Psoas muscle (tissue), 8 donors: Measurements from ENCODE around the gene LTBP1. TPM values are rescaled to one million over a fixed set of nuclear protein-coding genes. Genes with fewer than 3 reads are reported as not detected.

Experiments
- ATAC-seq, 4 donors: fragments of 200-7000 bp; cut with Tn5 transposase; one replicate each; pipeline ENCODE4 v1.9.1; 2020; ENCODE audit warnings: moderate library complexity in 3 of 4, mild to moderate bottlenecking in 2 of 4
- DNase-seq, 2 donors: peaks; one replicate each; pipeline ENCODE4 v3.0.0-alpha.2; 2020
- H3K27ac ChIP-seq: fragments of 200-600 bp; one replicate; pipeline ENCODE4 v1.8.0; 2022
- H3K27me3 ChIP-seq, 3 donors: fragments of 200-600 bp in 1 of 3; one replicate each; pipeline versions ENCODE4 v1.6.1 to v1.8.0; 2013 to 2022; ENCODE audit warnings: low read length in 2 of 3, mild to moderate bottlenecking in 2 of 3, moderate library complexity in 1 of 3; ENCODE audit not compliant: insufficient read depth in 3 of 3
- H3K36me3 ChIP-seq, 2 donors: fragments of 200-600 bp in 1 of 2; one replicate each; pipeline versions ENCODE4 v1.6.1 to v1.8.0; 2013 to 2022; ENCODE audit warnings: low read depth in 1 of 2, mild to moderate bottlenecking in 1 of 2, moderate library complexity in 1 of 2; ENCODE audit not compliant: insufficient read depth in 1 of 2
- H3K4me1 ChIP-seq: fragments of 200-600 bp; one replicate; pipeline ENCODE4 v1.8.0; 2022
- H3K4me3 ChIP-seq: fragments of 200-600 bp; one replicate; pipeline ENCODE4 v1.8.0; 2022; ENCODE audit warnings: mild to moderate bottlenecking
- H3K9me3 ChIP-seq: fragments of 200-600 bp; one replicate; pipeline ENCODE4 v1.8.0; 2022
- WGBS, 3 donors: extraction: QIAGEN DNeasy Blood & Tissue Kit; methylation state at CpG; one replicate each; pipeline versions ENCODE4 v1.1.6 to v1.1.7; 2013; 5-methylcytosine and 5-hydroxymethylcytosine counted together
- intact Hi-C, 2 donors: fragments of 100-400 bp; cut with DNase I; formaldehyde crosslinking; loops; one replicate each; pipeline versions ENCODE4 v1.11.0 to v1.14.2; 2022
- polyA plus RNA-seq, 3 donors: library from polyadenylated mRNA; stranded (reverse); fragments of 200-250 nt; gene quantifications; one replicate each; pipeline ENCODE4 v1.2.3, GENCODE V29; 2013
- total RNA-seq, 4 donors: library from RNA; stranded (reverse); fragmentation: NEBNext Ultra II Directional in 2 of 4; extraction: Animal tissue kit (Norgen Biotek cat#: 25700) in 2 of 4; gene quantifications; one replicate each; pipeline versions ENCODE4 v1.2.1 to v1.2.4, GENCODE V29; 2021 to 2023
- TF ChIP-seq, protein P1 (sequence below): fragments of 200-600 bp; IDR thresholded peaks from one replicate; pipeline ENCODE4 v1.8.0; 2022; ENCODE audit warnings: antibody characterized with exemption
- donor health status: healthy with polysubstance abuse.
- donor health status: DM: no; HTN: no; CAD: no; lungs with moderate emphysema.
- donor health status: Bipolar disorder and iron deficiency.
- donor health status: healthy.
- donor health status: DM: yes; HTN: yes; CAD: no.
- donor health status: DM: no; HTN: no; CAD: no.
- donor health status: DM: no; HTN: no; CAD: no.
- donor health status: DM: yes; HTN: yes; CAD: no.

Gene LTBP1
- total and polyA plus RNA-seq, 7 donors: 5.9 to 26.8 (median 9.5) TPM

DNA sequence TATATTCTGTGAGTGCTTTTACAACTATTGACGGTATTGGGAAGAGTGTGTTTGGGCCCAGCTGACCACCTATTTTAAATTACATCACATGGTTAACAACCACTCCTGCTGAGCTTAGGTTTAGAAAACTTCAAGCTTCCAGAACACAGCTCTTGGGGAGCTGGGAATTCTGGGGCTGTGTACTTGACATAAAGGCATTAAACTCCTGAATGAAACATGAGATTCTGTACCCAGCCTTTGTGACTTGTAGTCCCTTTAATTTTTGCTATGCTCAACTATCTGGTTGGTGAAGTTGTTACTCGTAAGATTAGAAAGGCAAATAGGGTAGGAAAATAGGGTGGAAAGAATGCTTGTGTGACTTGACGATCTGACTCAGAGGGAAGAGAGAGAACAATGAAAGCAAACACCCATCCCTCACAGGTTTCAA is 66.9 kb downstream of the LTBP1 start:
- TF ChIP-seq, protein P1, sequence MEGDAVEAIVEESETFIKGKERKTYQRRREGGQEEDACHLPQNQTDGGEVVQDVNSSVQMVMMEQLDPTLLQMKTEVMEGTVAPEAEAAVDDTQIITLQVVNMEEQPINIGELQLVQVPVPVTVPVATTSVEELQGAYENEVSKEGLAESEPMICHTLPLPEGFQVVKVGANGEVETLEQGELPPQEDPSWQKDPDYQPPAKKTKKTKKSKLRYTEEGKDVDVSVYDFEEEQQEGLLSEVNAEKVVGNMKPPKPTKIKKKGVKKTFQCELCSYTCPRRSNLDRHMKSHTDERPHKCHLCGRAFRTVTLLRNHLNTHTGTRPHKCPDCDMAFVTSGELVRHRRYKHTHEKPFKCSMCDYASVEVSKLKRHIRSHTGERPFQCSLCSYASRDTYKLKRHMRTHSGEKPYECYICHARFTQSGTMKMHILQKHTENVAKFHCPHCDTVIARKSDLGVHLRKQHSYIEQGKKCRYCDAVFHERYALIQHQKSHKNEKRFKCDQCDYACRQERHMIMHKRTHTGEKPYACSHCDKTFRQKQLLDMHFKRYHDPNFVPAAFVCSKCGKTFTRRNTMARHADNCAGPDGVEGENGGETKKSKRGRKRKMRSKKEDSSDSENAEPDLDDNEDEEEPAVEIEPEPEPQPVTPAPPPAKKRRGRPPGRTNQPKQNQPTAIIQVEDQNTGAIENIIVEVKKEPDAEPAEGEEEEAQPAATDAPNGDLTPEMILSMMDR: no peak
- no peak for DNase-seq
- no peaks in the 10 kb centered on the region for H3K36me3 ChIP-seq
- peak overlapping the region; percentile 47 for H3K27ac ChIP-seq
- H3K4me3 ChIP-seq: no peak overlapping the region
- no peaks in the 10 kb centered on the region for H3K27me3 ChIP-seq
- peak in 1 of 4 donors; percentile 50 for ATAC-seq
- 47 to 74% (median 65%) methylated on average over 3 of the region's 3 CpGs for WGBS, 3 donors
- peaks cover 13% of the 10 kb centered on the region for H3K4me1 ChIP-seq
- no peaks in the 10 kb centered on the region for H3K9me3 ChIP-seq
- intact Hi-C loops: loop anchor here in 1 of 2 donors (5.0 kb wide), 1 partner anchor 66 kb away; the partner anchor contains the start of gene LTBP1

DNA sequence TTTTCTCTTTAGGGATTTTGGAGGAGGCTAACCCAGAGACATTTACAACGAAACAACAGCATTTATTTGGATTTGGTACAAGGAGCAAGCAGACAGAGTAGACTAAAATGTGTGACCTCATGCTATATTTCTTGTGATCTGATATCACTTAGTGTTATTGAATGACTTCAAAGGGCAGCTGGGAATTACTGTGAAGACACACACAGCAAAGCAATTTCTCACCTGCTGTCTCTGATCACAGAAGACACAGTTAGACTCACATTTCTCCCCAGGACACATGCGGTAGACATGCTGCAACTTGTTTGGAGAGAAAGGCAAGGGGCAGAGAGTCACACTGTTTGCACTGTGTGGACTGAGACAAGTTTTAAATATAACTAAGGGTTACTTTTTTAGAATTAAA is 67.5 kb downstream of the LTBP1 start:
- TF ChIP-seq, protein P1: no peak
- peaks cover 13% of the 10 kb centered on the region for H3K4me1 ChIP-seq
- H3K27ac ChIP-seq: peak overlapping the region; percentile 47
- DNase-seq (no peak), ATAC-seq (peak; percentile 80 to 92 (median 84))
- H3K9me3 ChIP-seq: no peaks in the 10 kb centered on the region
- no peaks in the 10 kb centered on the region for H3K36me3 ChIP-seq
- no peak overlapping the region for H3K4me3 ChIP-seq
- intact Hi-C loops: loop anchor here in 1 of 2 donors (5.0 kb wide), 1 partner anchor 67 kb away; the partner anchor contains the start of gene LTBP1
- H3K27me3 ChIP-seq: no peaks in the 10 kb centered on the region
- 22 to 54% (median 35%) methylated on average over 2 of the region's 2 CpGs for WGBS, 3 donors

DNA sequence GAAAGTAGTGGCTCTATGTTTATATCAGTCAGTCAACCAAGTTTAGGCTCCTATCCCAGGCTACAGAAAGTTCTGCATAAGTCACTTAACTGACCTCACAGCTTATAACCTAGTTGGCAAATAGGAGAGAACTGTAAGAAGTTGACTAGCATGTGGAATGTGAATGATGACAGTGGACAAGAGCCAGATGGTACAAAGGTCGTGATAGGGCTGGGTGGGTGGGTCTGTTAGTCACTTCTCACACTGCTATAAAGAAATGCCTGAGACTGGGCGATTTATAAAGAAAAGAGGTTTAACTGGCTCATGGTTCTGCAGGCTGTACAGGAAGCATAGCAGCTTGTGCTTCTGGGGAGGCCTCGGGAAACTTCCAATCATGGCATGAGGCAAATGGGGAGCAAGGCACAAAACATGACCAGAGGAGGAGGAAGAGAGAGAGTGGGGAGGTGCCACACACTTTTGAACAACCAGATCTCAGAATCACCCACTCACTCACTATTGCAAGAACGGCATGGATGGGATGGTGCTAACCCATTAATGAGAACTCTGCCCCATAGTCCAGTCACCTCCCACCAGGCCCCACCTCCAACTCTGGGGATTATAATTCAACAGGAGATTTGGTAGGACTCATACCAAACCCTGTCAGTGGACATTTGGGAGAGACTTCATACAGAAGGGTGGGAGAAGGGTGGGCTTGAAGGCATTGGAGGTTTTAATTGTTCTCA is 68.8 kb downstream of the LTBP1 start:
- Histone ChIP-seq H3K27ac (peak overlapping the region; percentile 47), H3K4me3 (no peak overlapping the region), H3K36me3 (no peaks in the 10 kb centered on the region), H3K4me1 (peaks cover 13% of the 10 kb centered on the region), H3K27me3 (no peaks in the 10 kb centered on the region), H3K9me3 (no peaks in the 10 kb centered on the region)
- 61 to 69% (median 68%) methylated on average over 4 of the region's 4 CpGs for WGBS, 3 donors
- intact Hi-C loops: loop anchor here in 1 of 2 donors (5.0 kb wide), 1 partner anchor 63 kb away; no protein-coding TSS in a partner anchor
- TF ChIP-seq, protein P1: no peak
- DNase-seq (no peak), ATAC-seq (peak in 3 of 4 donors; percentile 56 to 86 (median 60))

DNA sequence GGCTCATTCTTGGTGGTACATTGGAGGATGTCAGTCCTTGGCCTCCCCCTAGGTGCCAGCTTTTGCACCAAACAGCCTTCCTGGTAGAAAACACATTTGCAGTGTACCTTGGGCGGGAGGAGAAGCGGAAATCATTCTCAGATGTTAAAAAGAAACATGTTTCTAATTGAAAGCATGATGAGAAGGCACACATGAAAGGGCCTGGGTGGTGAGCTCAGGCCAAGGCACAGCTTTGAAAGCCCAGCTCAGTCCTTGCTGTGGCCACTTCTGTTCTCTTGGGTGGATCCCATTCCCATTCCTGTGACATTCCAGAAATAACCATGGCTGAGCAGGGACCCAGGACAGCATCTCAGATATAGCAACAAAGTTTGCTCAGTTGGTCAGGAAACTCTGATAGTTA is 71.5 kb downstream of the LTBP1 start:
- Histone ChIP-seq H3K27me3 (no peaks in the 10 kb centered on the region), H3K27ac (no peak overlapping the region), H3K4me3 (no peak overlapping the region), H3K9me3 (no peaks in the 10 kb centered on the region), H3K36me3 (no peaks in the 10 kb centered on the region), H3K4me1 (peaks cover 35% of the 10 kb centered on the region)
- intact Hi-C loops: loop anchor here in 1 of 2 donors (5.0 kb wide), 1 partner anchor 66 kb away; no protein-coding TSS in a partner anchor
- DNase-seq (no peak), ATAC-seq (no peak)
- TF ChIP-seq, protein P1: no peak
- whole genome bisulfite sequencing, 3 donors: 93 to 100% (median 97%) methylated on average over 2 of the region's 2 CpGs
